ENCODE results near the gene SLC39A8. TPM values are rescaled to one million over a fixed set of nuclear protein-coding genes. Genes with fewer than 3 reads are reported as not detected.
"Not testable (repeated sequence)": the region's sequence is repeated elsewhere in the genome, so short reads cannot be mapped to it uniquely, and the experiment has no call there.

The SLC39A8 gene
- polyA plus RNA-seq (2012; ENCODE audit: insufficient read depth, insufficient read length): 59.7 TPM

GRCh38 chr4:102344954-102345794, at the start of gene SLC39A8:
SLC39A8 (minus strand) TSS chr4:102345482; CDS start chr4:102344662, 820 bp downstream.
- DNase-seq (ENCODE audit: low read depth, low spot score): peak; percentile 98
- H3K4me3 ChIP-seq (ENCODE audit: low read length): peak within 1 kb of the TSS; percentile 60

- no peak for DNase-seq (ENCODE audit: low read depth, low spot score)
- no peak overlapping the region for H3K4me3 ChIP-seq (ENCODE audit: low read length)
These were observed 46.9 kb upstream of the SLC39A8 start for GRCh38 chr4:102392033-102392744.

GRCh38 chr4:102390438-102390837, 45.2 kb upstream of the SLC39A8 start:
- no peak for DNase-seq (ENCODE audit: low read depth, low spot score)

GRCh38 chr4:102388611-102389010, 43.3 kb upstream of the SLC39A8 start:
- H3K4me3 ChIP-seq (ENCODE audit: low read length): no peak overlapping the region
- no peak for DNase-seq (ENCODE audit: low read depth, low spot score)

More at GRCh38 chr4:102390438-102390837, 45.2 kb upstream of the SLC39A8 start:
- no peak overlapping the region for H3K4me3 ChIP-seq (ENCODE audit: low read length)

- no peak overlapping the region for H3K4me3 ChIP-seq (ENCODE audit: low read length)
- DNase-seq (ENCODE audit: low read depth, low spot score): no peak
These were observed 42.4 kb upstream of the SLC39A8 start for GRCh38 chr4:102387552-102388150.

- no peak overlapping the region for H3K4me3 ChIP-seq (ENCODE audit: low read length)
- no peak for DNase-seq (ENCODE audit: low read depth, low spot score)
These were observed 41.7 kb upstream of the SLC39A8 start for GRCh38 chr4:102386966-102387365.

GRCh38 chr4:102380253-102380652, 35.0 kb upstream of the SLC39A8 start:
- not testable (repeated sequence) for DNase-seq (ENCODE audit: low read depth, low spot score); H3K4me3 ChIP-seq (ENCODE audit: low read length)

- no peak overlapping the region for H3K4me3 ChIP-seq (ENCODE audit: low read length)
- DNase-seq (ENCODE audit: low read depth, low spot score): no peak
These were observed 17.7 kb upstream of the SLC39A8 start for GRCh38 chr4:102362922-102363432.

- H3K4me3 ChIP-seq (ENCODE audit: low read length): no peak overlapping the region
- DNase-seq (ENCODE audit: low read depth, low spot score): no peak
These were observed 12.8 kb upstream of the SLC39A8 start for GRCh38 chr4:102358128-102358527.

GRCh38 chr4:102357637-102358036, 12.4 kb upstream of the SLC39A8 start:
- H3K4me3 ChIP-seq (ENCODE audit: low read length); DNase-seq (ENCODE audit: low read depth, low spot score): not testable (repeated sequence)

GRCh38 chr4:102356562-102357202, 11.4 kb upstream of the SLC39A8 start:
- no peak for DNase-seq (ENCODE audit: low read depth, low spot score)
- no peak overlapping the region for H3K4me3 ChIP-seq (ENCODE audit: low read length)

GRCh38 chr4:102355748-102356147, 10.5 kb upstream of the SLC39A8 start:
- DNase-seq (ENCODE audit: low read depth, low spot score): no peak
- H3K4me3 ChIP-seq (ENCODE audit: low read length): no peak overlapping the region

- DNase-seq (ENCODE audit: low read depth, low spot score): no peak
- H3K4me3 ChIP-seq (ENCODE audit: low read length): no peak overlapping the region
These were observed 9.6 kb upstream of the SLC39A8 start for GRCh38 chr4:102354671-102355454.

- H3K4me3 ChIP-seq (ENCODE audit: low read length): no peak overlapping the region
- DNase-seq (ENCODE audit: low read depth, low spot score): no peak
These were observed 7.5 kb upstream of the SLC39A8 start for GRCh38 chr4:102352781-102353180.

GRCh38 chr4:102350634-102351033, 5.4 kb upstream of the SLC39A8 start:
- DNase-seq (ENCODE audit: low read depth, low spot score): no peak
- H3K4me3 ChIP-seq (ENCODE audit: low read length): no peak overlapping the region

- DNase-seq (ENCODE audit: low read depth, low spot score): no peak
- no peak overlapping the region for H3K4me3 ChIP-seq (ENCODE audit: low read length)
These were observed 3.4 kb upstream of the SLC39A8 start for GRCh38 chr4:102348701-102349100.

- peak overlapping the region; percentile 60 for H3K4me3 ChIP-seq (ENCODE audit: low read length)
- no peak for DNase-seq (ENCODE audit: low read depth, low spot score)
These were observed 466 bp upstream of the SLC39A8 start for GRCh38 chr4:102345795-102346100.

- no peak for DNase-seq (ENCODE audit: low read depth, low spot score)
- peak overlapping the region; percentile 60 for H3K4me3 ChIP-seq (ENCODE audit: low read length)
These were observed 745 bp downstream of the SLC39A8 start for GRCh38 chr4:102344520-102344953.

Data from Jurkat, Clone E6-1 (cell line).